IMR-90 (cell line): ENCODE results near the gene DICER1. TPM values are rescaled to one million over a fixed set of nuclear protein-coding genes. Genes with fewer than 3 reads are reported as not detected.

Source experiments
- ATAC-seq: fragments of 200-7000 bp; cut with Tn5 transposase; 2 replicates; pipeline ENCODE4 v1.9.1; 2020; ENCODE audit warnings: low read depth, mild to moderate bottlenecking, moderate library complexity
- BruUV-seq: library from RNA; stranded (reverse); fragments of 400-500 nt; replicated peaks from 2 replicates; lab custom pipeline; 2021; lab: Mats Ljungman, UMichigan
- CTCF ChIA-PET: fragments of 300-600 bp; formaldehyde crosslinking; extraction: SDS; loops from one replicate; lab custom pipeline; 2021; ENCODE audit warnings: antibody characterized with exemption; lab: Yijun Ruan, JAX
- POLR2A ChIA-PET: fragments of 300-600 bp; sonication (Branson Sonifier 250); formaldehyde crosslinking; loops from one replicate; lab custom pipeline; 2022; ENCODE audit warnings: antibody characterized with exemption; ENCODE audit not compliant: unreplicated experiment; lab: Charles Lee
- DNase-seq: peaks from one replicate; pipeline ENCODE4 v3.0.0; 2013
- H2AFZ ChIP-seq: replicated peaks from 2 replicates; pipeline ENCODE3; 2013; ENCODE audit warnings: low read length, mild to moderate bottlenecking; ENCODE audit not compliant: poor library complexity
- H2AK5ac ChIP-seq: 2 replicates; pipeline ENCODE4 v1.6.1; 2013; ENCODE audit warnings: low read depth, low read length, inconsistent platforms
- H2AK9ac ChIP-seq: replicated peaks from 2 replicates; pipeline ENCODE3; 2013; ENCODE audit warnings: mild to moderate bottlenecking, low read depth, low read length, moderate library complexity; ENCODE audit not compliant: poor library complexity
- H2BK120ac ChIP-seq: 2 replicates; pipeline ENCODE4 v1.6.1; 2013; ENCODE audit warnings: low read depth, low read length, inconsistent platforms
- H2BK15ac ChIP-seq: 3 replicates; pipeline ENCODE4 v1.6.1; 2013; ENCODE audit warnings: low read depth, low read length, inconsistent platforms
- H2BK20ac ChIP-seq: 2 replicates; pipeline ENCODE4 v1.6.1; 2013; ENCODE audit warnings: low read depth, mild to moderate bottlenecking, inconsistent platforms, low read length, moderate library complexity
- H2BK5ac ChIP-seq: 2 replicates; pipeline ENCODE4 v1.6.1; 2013; ENCODE audit warnings: mild to moderate bottlenecking, low read depth, low read length, inconsistent platforms; ENCODE audit not compliant: poor library complexity, severe bottlenecking
- H3K14ac ChIP-seq: replicated peaks from 2 replicates; pipeline ENCODE4 v1.6.1; 2013; ENCODE audit warnings: low read depth, low read length, inconsistent platforms
- H3K18ac ChIP-seq: 2 replicates; pipeline ENCODE4 v1.6.1; 2013; ENCODE audit warnings: low read depth, low read length, control low read depth
- H3K23ac ChIP-seq: 2 replicates; pipeline ENCODE4 v1.6.1; 2013; ENCODE audit warnings: low read depth, low read length, inconsistent platforms
- H3K27ac ChIP-seq: 2 replicates; pipeline ENCODE4 v1.5.1; 2013; ENCODE audit warnings: mild to moderate bottlenecking, control low read depth, low read length; ENCODE audit not compliant: insufficient read depth
- H3K27me3 ChIP-seq: 2 replicates; pipeline ENCODE4 v1.6.1; 2013; ENCODE audit warnings: low read length; ENCODE audit not compliant: control insufficient read depth, insufficient read depth
- H3K36me3 ChIP-seq: 2 replicates; pipeline ENCODE4 v1.6.1; 2013; ENCODE audit warnings: low read length, mixed read lengths; ENCODE audit not compliant: control insufficient read depth, insufficient read depth
- H3K4ac ChIP-seq: 2 replicates; pipeline ENCODE4 v1.6.1; 2013; ENCODE audit warnings: low read depth, low read length, inconsistent platforms
- H3K4me1 ChIP-seq: 2 replicates; pipeline ENCODE4 v1.6.1; 2013; ENCODE audit warnings: low read length, mixed read lengths; ENCODE audit not compliant: control insufficient read depth, insufficient read depth
- H3K4me2 ChIP-seq: 2 replicates; pipeline ENCODE4 v1.6.1; 2013; ENCODE audit warnings: low read depth, mild to moderate bottlenecking, control low read depth, low read length, moderate library complexity
- H3K4me3 ChIP-seq: 2 replicates; pipeline ENCODE4 v1.5.1; 2013; ENCODE audit warnings: low read depth, mild to moderate bottlenecking, control low read depth, low read length, moderate library complexity; ENCODE audit not compliant: insufficient read depth
- H3K56ac ChIP-seq: 2 replicates; pipeline ENCODE4 v1.6.1; 2013; ENCODE audit warnings: low read length, inconsistent platforms; ENCODE audit not compliant: insufficient read depth; ENCODE audit errors: extremely low read depth
- H3K79me1 ChIP-seq, 2 experiments: 2 replicates each; pipeline ENCODE4 v1.6.1; 2013; ENCODE audit warnings: low read length in 2 of 2, inconsistent platforms in 1 of 2, low read depth in 1 of 2
- H3K9ac ChIP-seq: 2 replicates; pipeline ENCODE4 v1.6.1; 2013; ENCODE audit warnings: low read depth, low read length, control low read depth
- H3K9me1 ChIP-seq: 2 replicates; pipeline ENCODE4 v1.6.1; 2013; ENCODE audit warnings: low read length, inconsistent platforms; ENCODE audit not compliant: insufficient read depth
- H3K9me3 ChIP-seq: 2 replicates; pipeline ENCODE4 v1.6.1; 2013; ENCODE audit warnings: low read length; ENCODE audit not compliant: control insufficient read depth, insufficient read depth
- H4K20me1 ChIP-seq: 2 replicates; pipeline ENCODE4 v1.6.1; 2013; ENCODE audit warnings: low read length, inconsistent platforms; ENCODE audit not compliant: insufficient read depth
- H4K5ac ChIP-seq: 2 replicates; pipeline ENCODE4 v1.6.1; 2013; ENCODE audit warnings: mild to moderate bottlenecking, low read depth, low read length, control low read depth
- H4K8ac ChIP-seq, 2 experiments: 2 replicates each; pipeline ENCODE4 v1.6.1; 2013; ENCODE audit warnings: low read depth in 2 of 2, low read length in 2 of 2, control low read depth in 1 of 2, inconsistent platforms in 1 of 2
- H4K91ac ChIP-seq: 2 replicates; pipeline ENCODE4 v1.6.1; 2013; ENCODE audit warnings: low read depth, low read length, inconsistent platforms; ENCODE audit not compliant: insufficient read depth
- BHLHE40 ChIP-seq: fragments of 150-350 bp; IDR thresholded peaks from 2 replicates; pipeline ENCODE4 v1.6.1; 2016; ENCODE audit warnings: mild to moderate bottlenecking, low read depth, low read length
- CHD1 ChIP-seq: IDR thresholded peaks from 2 replicates; pipeline ENCODE4 v1.6.1; 2012; ENCODE audit warnings: low read depth, low read length, improper control_type of control experiment
- MAFK ChIP-seq: IDR thresholded peaks from 2 replicates; pipeline ENCODE4 v1.6.1; 2012; ENCODE audit warnings: low read depth, low read length, improper control_type of control experiment
- MAZ ChIP-seq: IDR thresholded peaks from 2 replicates; pipeline ENCODE4 v1.6.1; 2012; ENCODE audit warnings: low read depth, mild to moderate bottlenecking, low read length, improper control_type of control experiment, moderate library complexity, borderline replicate concordance
- NFE2L2 ChIP-seq: fragments of 150-350 bp; IDR thresholded peaks from 2 replicates; pipeline ENCODE4 v1.6.1; 2016; ENCODE audit warnings: low read depth, mild to moderate bottlenecking, low read length
- POLR2A ChIP-seq: IDR thresholded peaks from 2 replicates; pipeline ENCODE4 v1.6.1; 2012; ENCODE audit warnings: mild to moderate bottlenecking, low read depth, low read length
- RCOR1 ChIP-seq: IDR thresholded peaks from 2 replicates; pipeline ENCODE4 v1.6.1; 2012; ENCODE audit warnings: mild to moderate bottlenecking, low read length, improper control_type of control experiment; ENCODE audit not compliant: insufficient replicate concordance
- RFX5 ChIP-seq: IDR thresholded peaks from 2 replicates; pipeline ENCODE4 v1.8.0; 2012; ENCODE audit warnings: low read depth, mild to moderate bottlenecking, low read length, moderate library complexity
- WGBS, 2 experiments: methylation state at CpG; one replicate each; pipeline versions ENCODE4 v1.1.5 to v1.1.7; 2013; ENCODE audit warnings: missing lambda C conversion rate in 2 of 2; ENCODE audit not compliant: insufficient read length in 1 of 2; ENCODE audit errors: extremely low coverage in 2 of 2; 5-methylcytosine and 5-hydroxymethylcytosine counted together
- dilution Hi-C: fragments of 300-500 bp; cut with HindIII; formaldehyde crosslinking; loops from one replicate; pipeline ENCODE4 v1.14.3; 2018; ENCODE audit warnings: low sequenced_read_pairs; ENCODE audit not compliant: unreplicated experiment
- in situ Hi-C: fragments of 300-500 bp; cut with MboI; formaldehyde crosslinking; loops from 3 replicates; pipeline ENCODE4 v1.14.3; 2019; ENCODE audit warnings: low sequenced_read_pairs, inconsistent platforms, mixed read lengths
- intact Hi-C: fragments of 100-400 bp; cut with micrococcal nuclease; formaldehyde crosslinking; loops from 2 replicates; pipeline ENCODE4 v1.10.0; 2022
- polyA plus RNA-seq, 3 experiments: library from polyadenylated mRNA; depleted of rRNA; stranded (reverse); fragments of >200 nt; gene quantifications; 2 replicates each; pipeline ENCODE4 v1.2.3, GENCODE V29; 2012; ENCODE audit warnings: low replicate concordance in 1 of 3
- total RNA-seq: library from RNA; depleted of rRNA; stranded (reverse); fragments of >200 nt; gene quantifications from 2 replicates; pipeline ENCODE4 v1.2.3, GENCODE V29; 2012
- TF ChIP-seq, protein P1 (sequence below): conservative IDR thresholded peaks from 2 replicates; pipeline ENCODE4 v1.5.1; 2012; ENCODE audit warnings: mild to moderate bottlenecking, low read depth, low read length, improper control_type of control experiment
- TF ChIP-seq, protein P2 (sequence below): fragments of 150-350 bp; IDR thresholded peaks from 2 replicates; pipeline ENCODE4 v1.6.1; 2017; ENCODE audit warnings: mild to moderate bottlenecking, antibody characterized with exemption, low read length, low read depth

Gene DICER1
- total and polyA plus RNA-seq, 2 of the 4 experiments (the other 2 are of a cell fraction): 9.7 to 49.5 TPM

DNA sequence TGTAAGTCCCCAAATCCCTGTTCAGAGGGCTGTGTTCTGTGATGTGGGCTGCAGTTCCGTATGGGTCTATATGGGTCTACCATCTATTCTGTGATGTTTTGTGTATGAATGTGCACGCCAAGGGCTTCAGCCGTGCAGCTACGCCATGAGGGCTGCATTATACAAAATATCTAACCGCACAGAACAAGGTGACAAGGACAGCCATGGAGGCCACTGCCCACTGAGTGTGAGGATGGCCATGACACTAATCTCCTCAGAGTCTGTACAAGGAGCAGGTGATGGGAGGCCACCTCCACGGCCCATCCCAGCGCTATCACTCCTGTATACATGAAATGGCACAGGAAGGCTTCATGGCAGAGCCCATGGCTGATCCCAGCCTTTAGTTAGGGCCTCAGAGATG is 102.0 kb downstream of the DICER1 start:
- no CpG with 5 or more reads among the region's 7 CpGs for whole genome bisulfite sequencing, 2 experiments
- TF ChIP-seq RCOR1: no peak
- TF ChIP-seq POLR2A: no peak
- no peak for TF ChIP-seq NFE2L2
- no peak for TF ChIP-seq BHLHE40
- no peak for TF ChIP-seq CHD1
- TF ChIP-seq, protein P1, sequence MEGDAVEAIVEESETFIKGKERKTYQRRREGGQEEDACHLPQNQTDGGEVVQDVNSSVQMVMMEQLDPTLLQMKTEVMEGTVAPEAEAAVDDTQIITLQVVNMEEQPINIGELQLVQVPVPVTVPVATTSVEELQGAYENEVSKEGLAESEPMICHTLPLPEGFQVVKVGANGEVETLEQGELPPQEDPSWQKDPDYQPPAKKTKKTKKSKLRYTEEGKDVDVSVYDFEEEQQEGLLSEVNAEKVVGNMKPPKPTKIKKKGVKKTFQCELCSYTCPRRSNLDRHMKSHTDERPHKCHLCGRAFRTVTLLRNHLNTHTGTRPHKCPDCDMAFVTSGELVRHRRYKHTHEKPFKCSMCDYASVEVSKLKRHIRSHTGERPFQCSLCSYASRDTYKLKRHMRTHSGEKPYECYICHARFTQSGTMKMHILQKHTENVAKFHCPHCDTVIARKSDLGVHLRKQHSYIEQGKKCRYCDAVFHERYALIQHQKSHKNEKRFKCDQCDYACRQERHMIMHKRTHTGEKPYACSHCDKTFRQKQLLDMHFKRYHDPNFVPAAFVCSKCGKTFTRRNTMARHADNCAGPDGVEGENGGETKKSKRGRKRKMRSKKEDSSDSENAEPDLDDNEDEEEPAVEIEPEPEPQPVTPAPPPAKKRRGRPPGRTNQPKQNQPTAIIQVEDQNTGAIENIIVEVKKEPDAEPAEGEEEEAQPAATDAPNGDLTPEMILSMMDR: no peak
- TF ChIP-seq MAZ: no peak
- no peak for TF ChIP-seq MAFK
- TF ChIP-seq, protein P2, sequence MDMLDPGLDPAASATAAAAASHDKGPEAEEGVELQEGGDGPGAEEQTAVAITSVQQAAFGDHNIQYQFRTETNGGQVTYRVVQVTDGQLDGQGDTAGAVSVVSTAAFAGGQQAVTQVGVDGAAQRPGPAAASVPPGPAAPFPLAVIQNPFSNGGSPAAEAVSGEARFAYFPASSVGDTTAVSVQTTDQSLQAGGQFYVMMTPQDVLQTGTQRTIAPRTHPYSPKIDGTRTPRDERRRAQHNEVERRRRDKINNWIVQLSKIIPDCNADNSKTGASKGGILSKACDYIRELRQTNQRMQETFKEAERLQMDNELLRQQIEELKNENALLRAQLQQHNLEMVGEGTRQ: no peak
- TF ChIP-seq RFX5: no peak
- Histone ChIP-seq H3K14ac (no peak overlapping the region), H2AK5ac (no peak overlapping the region), H3K18ac (no peak overlapping the region), H2BK20ac (no peak overlapping the region), H3K9ac (no peak overlapping the region), H2BK120ac (no peak overlapping the region), H3K4me3 (no peak overlapping the region), H3K27me3 (peaks cover 6% of the 10 kb centered on the region; the same call in 1 of the 2 replicates), H2BK15ac (no peak overlapping the region), H3K9me1 (no peaks in the 10 kb centered on the region), H3K36me3 (no peaks in the 10 kb centered on the region), H2AK9ac (no peak overlapping the region), H3K27ac (no peak overlapping the region), H4K91ac (no peak overlapping the region), H2AFZ (peak overlapping the region; percentile 29), H3K4me1 (no peaks in the 10 kb centered on the region), H2BK5ac (no peak overlapping the region), H3K23ac (no peak overlapping the region), H3K9me3 (no peaks in the 10 kb centered on the region), H4K8ac (no peak overlapping the region), H3K56ac (no peak overlapping the region), H3K79me1 (no peaks in the 10 kb centered on the region), H3K4ac (no peak overlapping the region), H4K5ac (no peak overlapping the region), H4K20me1 (no peaks in the 10 kb centered on the region), H3K4me2 (no peak overlapping the region)
- ATAC-seq: no peak
- no peak for DNase-seq
- intact Hi-C loops (no loop called here), dilution Hi-C loops (no loop called here), in situ Hi-C loops (no loop called here)
- ChIA-PET CTCF (no interaction called here), POLR2A (interaction anchor here (0.5 kb wide), 1 partner anchor 25 kb away, joined by 6 read pairs; no protein-coding TSS in a partner anchor)
- BruUV-seq: no TSS peak
